HL-60 (cell line): Measurements from ENCODE around the gene ADGRE1.

Experiments used
- DNase-seq, 2 experiments: peaks; one replicate each; pipeline ENCODE4 v3.0.0-alpha.2; 2010 to 2020; ENCODE audit warnings: low read depth in 1 of 2, low spot score in 1 of 2
- H3K27ac ChIP-seq: fragments of 250-450 bp; sonication (Bioruptor Pico); replicated peaks from 2 replicates; pipeline ENCODE4 v1.5.1; 2020; ENCODE audit warnings: mild to moderate bottlenecking, moderate library complexity
- H3K27me3 ChIP-seq: fragments of 250-450 bp; sonication (Bioruptor Pico); 2 replicates; pipeline ENCODE4 v1.5.1; 2021; ENCODE audit warnings: mild to moderate bottlenecking, moderate library complexity; ENCODE audit not compliant: insufficient read depth, poor library complexity, severe bottlenecking
- H3K4me3 ChIP-seq: replicated peaks from 2 replicates; pipeline ENCODE4 v1.5.1; 2011; ENCODE audit warnings: mild to moderate bottlenecking, control low read depth, low read length; ENCODE audit not compliant: insufficient read depth
- GABPA ChIP-seq: IDR thresholded peaks from 2 replicates; pipeline ENCODE4 v1.6.1; 2012; ENCODE audit warnings: low read depth
- POLR2AphosphoS5 ChIP-seq: IDR thresholded peaks from 2 replicates; pipeline ENCODE4 v1.6.1; 2012; ENCODE audit warnings: low read depth
- SPI1 ChIP-seq: IDR thresholded peaks from 2 replicates; pipeline ENCODE4 v1.6.1; 2012; ENCODE audit warnings: low read depth, mild to moderate bottlenecking, borderline replicate concordance
- TF ChIP-seq, protein P1 (sequence below): IDR thresholded peaks from one replicate; pipeline ENCODE4 v1.5.1; 2011; ENCODE audit warnings: low read length, control low read depth, inconsistent platforms; ENCODE audit not compliant: insufficient read depth
- TF ChIP-seq, protein P2 (sequence below): IDR thresholded peaks from 2 replicates; pipeline ENCODE4 v1.6.1; 2012; ENCODE audit warnings: low read depth; ENCODE audit not compliant: insufficient replicate concordance

Gene ADGRE1

DNA sequence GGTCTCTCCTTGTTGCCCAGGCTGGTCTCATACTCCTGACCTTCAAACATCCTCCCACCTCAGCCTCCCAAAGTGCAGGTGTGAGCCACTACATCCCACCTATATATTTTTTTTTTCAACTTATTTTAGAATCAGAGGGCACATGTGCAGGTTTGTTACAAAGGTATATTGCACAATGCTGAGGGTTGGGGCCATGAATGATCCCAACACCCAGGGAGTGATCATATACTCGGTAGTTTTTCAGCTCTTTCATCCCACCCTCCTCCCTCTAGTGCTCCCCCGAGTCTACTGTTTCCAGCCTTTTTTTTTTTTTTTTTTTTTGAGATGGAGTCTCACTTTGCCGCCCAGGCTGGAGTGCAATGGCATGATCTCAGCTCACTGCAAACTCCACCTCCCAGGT lies 38.4 kb upstream of the ADGRE1 start:
- Histone ChIP-seq H3K4me3 (no peak overlapping the region), H3K27ac (no peak overlapping the region), H3K27me3 (no peaks in the 10 kb centered on the region)
- TF ChIP-seq GABPA (no peak), SPI1 (no peak), POLR2AphosphoS5 (no peak)
- TF ChIP-seq, protein P1, sequence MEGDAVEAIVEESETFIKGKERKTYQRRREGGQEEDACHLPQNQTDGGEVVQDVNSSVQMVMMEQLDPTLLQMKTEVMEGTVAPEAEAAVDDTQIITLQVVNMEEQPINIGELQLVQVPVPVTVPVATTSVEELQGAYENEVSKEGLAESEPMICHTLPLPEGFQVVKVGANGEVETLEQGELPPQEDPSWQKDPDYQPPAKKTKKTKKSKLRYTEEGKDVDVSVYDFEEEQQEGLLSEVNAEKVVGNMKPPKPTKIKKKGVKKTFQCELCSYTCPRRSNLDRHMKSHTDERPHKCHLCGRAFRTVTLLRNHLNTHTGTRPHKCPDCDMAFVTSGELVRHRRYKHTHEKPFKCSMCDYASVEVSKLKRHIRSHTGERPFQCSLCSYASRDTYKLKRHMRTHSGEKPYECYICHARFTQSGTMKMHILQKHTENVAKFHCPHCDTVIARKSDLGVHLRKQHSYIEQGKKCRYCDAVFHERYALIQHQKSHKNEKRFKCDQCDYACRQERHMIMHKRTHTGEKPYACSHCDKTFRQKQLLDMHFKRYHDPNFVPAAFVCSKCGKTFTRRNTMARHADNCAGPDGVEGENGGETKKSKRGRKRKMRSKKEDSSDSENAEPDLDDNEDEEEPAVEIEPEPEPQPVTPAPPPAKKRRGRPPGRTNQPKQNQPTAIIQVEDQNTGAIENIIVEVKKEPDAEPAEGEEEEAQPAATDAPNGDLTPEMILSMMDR, result no peak
- TF ChIP-seq, protein P2, sequence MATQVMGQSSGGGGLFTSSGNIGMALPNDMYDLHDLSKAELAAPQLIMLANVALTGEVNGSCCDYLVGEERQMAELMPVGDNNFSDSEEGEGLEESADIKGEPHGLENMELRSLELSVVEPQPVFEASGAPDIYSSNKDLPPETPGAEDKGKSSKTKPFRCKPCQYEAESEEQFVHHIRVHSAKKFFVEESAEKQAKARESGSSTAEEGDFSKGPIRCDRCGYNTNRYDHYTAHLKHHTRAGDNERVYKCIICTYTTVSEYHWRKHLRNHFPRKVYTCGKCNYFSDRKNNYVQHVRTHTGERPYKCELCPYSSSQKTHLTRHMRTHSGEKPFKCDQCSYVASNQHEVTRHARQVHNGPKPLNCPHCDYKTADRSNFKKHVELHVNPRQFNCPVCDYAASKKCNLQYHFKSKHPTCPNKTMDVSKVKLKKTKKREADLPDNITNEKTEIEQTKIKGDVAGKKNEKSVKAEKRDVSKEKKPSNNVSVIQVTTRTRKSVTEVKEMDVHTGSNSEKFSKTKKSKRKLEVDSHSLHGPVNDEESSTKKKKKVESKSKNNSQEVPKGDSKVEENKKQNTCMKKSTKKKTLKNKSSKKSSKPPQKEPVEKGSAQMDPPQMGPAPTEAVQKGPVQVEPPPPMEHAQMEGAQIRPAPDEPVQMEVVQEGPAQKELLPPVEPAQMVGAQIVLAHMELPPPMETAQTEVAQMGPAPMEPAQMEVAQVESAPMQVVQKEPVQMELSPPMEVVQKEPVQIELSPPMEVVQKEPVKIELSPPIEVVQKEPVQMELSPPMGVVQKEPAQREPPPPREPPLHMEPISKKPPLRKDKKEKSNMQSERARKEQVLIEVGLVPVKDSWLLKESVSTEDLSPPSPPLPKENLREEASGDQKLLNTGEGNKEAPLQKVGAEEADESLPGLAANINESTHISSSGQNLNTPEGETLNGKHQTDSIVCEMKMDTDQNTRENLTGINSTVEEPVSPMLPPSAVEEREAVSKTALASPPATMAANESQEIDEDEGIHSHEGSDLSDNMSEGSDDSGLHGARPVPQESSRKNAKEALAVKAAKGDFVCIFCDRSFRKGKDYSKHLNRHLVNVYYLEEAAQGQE, result no peak
- DNase-seq, result no peak

DNA sequence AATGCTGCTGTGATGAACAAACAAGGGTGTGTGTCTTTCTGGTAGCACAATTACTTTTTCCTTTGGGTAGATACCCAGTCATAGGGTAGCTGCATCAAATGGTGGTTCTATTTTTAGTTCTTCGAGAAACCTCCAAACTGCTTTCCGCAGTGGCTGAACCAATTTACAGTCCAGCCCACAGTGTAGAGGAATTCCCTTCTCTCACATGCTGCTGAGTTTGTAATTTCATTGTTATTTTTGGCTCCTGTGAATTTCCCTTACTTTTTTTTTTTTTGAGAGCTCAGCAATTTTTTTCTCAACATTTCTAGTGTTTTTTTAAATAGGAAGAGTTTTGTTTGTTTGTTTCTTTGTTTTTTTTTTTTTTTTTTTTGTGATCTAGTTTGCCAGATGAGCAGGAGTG lies 37.5 kb upstream of the ADGRE1 start:
- DNase-seq, result no peak
- no peaks in the 10 kb centered on the region for H3K27me3 ChIP-seq
- no peak overlapping the region for H3K27ac ChIP-seq
- no peak overlapping the region for H3K4me3 ChIP-seq
- TF ChIP-seq POLR2AphosphoS5 (no peak), SPI1 (no peak), GABPA (no peak)
- TF ChIP-seq, protein P1, result no peak
- TF ChIP-seq, protein P2, result no peak

DNA sequence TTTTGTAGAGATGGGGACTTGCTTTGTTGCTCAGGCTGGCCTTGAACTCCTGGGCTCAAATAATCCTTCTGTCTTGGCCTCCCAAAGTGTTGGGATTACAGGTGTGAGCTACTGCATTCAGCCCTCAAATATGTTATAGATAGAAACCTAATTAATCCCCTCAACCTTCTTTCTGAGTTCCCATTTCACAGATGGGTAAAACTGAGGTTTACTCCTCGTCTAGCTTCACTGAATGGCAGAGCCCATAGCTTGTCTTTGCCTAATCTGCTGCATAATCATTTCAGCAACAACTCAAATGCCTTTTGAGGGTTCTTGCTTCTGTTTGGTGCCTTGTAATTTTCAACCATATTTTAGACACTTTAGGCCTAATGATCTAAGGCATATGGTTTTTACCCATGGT lies 36.0 kb upstream of the ADGRE1 start:
- TF ChIP-seq GABPA, result no peak
- TF ChIP-seq, protein P2, result no peak
- no peak for TF ChIP-seq SPI1
- TF ChIP-seq, protein P1, result no peak
- no peak for TF ChIP-seq POLR2AphosphoS5
- no peaks in the 10 kb centered on the region for H3K27me3 ChIP-seq
- no peak overlapping the region for H3K27ac ChIP-seq
- no peak overlapping the region for H3K4me3 ChIP-seq
- DNase-seq, result no peak
